GM21423 (cell line): ENCODE measurements around the gene TGM3.

ENCODE experiments used
- ATAC-seq: cut with Tn5 transposase; IDR thresholded peaks from one replicate; pipeline ENCODE4 v1.9.1; 2021; ENCODE audit warnings: mild to moderate bottlenecking, moderate library complexity; ENCODE audit not compliant: unreplicated experiment

TGM3 gene

GRCh38 chr20:2283706-2284423 is 11.9 kb upstream of the TGM3 start:
- ATAC-seq = no peak

GRCh38 chr20:2285193-2285592 is 10.6 kb upstream of the TGM3 start:
- ATAC-seq = no peak

DNA sequence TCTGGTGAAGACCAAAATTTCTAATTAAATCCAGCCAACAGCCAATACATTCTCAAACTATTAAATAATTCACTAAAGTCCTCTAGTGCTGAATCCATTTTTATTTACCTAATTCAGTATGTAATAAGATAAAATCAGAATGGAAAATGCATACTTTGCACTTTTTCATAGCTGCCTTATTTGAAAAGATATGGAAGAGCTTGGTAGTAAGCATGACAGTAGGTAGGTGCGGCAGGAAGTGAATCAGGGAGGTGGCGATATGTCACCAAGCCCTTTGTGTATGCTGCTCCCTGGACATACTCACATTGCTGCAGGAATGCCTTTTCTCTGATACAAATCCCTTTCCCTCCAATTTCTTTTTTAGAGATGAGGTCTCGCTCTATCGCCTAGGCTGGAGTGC is 10.2 kb upstream of the TGM3 start:
- no peak for ATAC-seq

DNA sequence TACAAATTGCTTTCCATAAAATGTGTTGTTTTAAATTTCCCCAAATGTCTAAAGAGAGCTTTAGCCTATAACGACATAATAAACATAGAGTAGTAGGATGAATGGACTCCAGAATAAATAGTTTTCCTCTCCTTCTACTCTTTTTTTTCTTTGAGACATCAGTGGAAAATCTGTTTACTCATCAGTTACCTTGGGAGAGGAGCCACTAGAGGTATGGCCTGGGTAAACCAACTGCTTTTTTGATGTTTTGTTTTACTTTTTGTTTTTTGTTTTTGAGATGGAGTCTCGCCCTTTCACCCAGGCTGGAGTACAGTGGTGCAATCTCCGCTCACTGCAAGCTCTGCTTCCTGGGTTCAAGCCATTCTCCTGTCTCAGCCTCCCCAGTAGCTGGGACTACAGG is 8.3 kb upstream of the TGM3 start:
- ATAC-seq = no peak

- no peak for ATAC-seq
Observed at GRCh38 chr20:2289475-2289874, 6.3 kb upstream of the TGM3 start.

GRCh38 chr20:2290486-2290885 is 5.3 kb upstream of the TGM3 start:
- ATAC-seq = no peak

DNA sequence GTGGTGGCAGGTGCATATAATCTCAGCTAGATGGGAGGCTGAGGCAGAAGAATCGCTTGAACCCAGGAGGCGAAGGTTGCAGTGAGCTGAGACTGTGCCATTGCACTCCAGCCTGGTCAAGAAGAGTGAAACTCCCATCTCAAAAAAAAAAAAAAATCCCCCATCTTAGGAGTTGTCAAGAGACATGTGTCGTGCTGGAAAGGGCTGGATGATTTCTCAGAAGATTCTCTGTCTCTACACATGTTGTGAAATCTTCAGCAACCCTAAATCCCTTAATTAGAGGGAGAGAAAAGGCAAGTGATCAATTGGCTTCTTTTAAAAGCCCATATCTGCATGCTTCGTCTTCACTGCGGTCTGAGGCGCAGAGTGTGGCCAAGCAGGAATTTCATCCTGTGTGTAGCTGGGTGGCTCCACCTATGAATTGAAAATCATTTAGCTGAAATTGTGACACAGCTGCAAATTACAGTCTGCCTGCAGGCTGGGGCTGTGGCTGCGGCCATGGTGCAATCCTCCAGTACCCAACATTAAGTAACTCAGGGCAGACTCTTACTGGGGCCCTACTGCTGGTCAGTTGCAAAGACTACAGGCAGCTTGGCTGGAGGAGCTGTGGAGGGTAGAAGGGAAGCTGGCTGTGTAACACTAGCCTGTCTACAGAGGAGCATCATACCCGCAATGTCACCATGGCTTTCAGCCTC is 3.2 kb upstream of the TGM3 start:
- no peak for ATAC-seq

GRCh38 chr20:2293486-2293885 is 2.3 kb upstream of the TGM3 start:
- ATAC-seq = no peak

GRCh38 chr20:2293971-2294370 is 1.8 kb upstream of the TGM3 start:
- no peak for ATAC-seq

GRCh38 chr20:2295286-2295685 is 515 bp upstream of the TGM3 start:
- no peak for ATAC-seq

DNA sequence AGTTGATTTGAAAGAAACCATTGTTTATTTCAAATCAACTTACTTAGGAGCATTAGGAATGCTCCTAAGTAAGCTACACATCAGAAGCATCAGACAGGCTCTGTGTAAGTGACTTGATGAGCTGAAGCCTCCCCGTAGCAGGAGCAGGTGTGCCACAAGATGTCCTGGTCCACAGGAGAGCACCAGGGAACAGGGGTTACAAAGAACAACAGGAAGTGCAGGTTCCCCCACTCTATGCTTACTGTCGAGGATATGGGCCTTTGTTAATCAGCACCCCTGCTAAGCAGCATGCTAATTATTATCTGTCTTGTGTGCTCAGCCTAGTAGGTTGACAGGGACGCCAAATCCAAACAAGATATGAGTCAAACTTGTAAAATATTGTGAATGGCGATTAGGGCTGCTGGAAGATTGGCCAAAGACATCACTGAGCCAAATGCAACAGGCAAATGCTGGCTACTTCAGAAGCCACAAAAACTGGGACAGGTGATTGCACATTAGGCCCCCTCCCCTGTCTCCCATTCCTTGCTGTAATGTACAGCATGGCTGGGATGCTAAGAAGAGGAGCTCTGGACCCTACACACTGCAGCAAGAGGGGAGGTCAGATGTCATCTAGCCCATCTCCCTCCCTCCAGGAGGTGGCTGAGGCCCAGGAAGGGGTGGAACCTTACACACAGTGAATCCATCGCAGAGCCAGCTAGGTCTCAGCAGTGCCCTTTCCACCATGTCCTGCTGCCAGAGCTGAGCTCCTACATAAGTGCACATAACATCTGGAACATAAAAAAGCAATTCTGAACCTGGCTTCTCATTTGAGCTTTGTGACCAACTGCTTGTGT is 939 bp downstream of the TGM3 start:
- no peak for ATAC-seq

DNA sequence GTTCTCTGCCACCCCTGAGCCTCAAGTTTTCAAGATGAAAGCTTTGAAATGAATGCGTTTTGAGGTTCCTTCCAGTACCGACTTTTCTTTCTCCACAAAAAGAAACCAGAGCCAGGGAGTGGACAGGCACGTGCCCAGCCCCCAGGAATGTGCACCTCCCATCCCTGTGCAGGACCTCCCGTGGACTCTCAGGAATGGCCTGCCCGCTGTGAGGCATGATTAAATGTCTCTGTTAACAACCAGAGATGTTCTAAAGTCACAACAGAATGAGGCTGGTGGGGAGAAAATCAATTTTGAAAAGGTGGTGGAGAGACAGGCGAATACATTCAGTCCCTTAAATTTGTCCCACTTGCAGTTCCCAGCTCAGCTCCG is 1.5 kb downstream of the TGM3 start:
- ATAC-seq = no peak

DNA sequence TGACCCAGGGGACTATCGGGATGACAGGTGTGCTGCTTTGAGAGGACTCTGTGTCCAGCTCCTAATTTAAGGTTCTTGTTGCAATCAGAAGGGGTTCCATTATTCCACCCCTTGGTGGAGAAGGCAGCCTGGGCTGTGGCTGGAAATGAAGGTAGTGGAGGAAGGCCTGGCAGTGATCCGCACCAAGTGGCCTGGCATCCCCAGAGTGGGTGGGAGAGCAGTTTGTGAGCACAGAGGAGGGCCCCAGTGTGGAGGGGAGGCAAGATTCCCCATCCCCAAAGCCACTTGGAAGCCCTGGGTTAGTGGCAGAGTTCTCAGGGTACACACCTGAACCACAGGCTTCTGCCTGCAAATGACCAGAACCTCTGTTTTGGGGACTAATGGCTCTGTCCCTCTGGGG is 2.3 kb downstream of the TGM3 start:
- ATAC-seq = no peak

GRCh38 chr20:2298701-2299100 is 2.9 kb downstream of the TGM3 start:
- ATAC-seq = no peak

DNA sequence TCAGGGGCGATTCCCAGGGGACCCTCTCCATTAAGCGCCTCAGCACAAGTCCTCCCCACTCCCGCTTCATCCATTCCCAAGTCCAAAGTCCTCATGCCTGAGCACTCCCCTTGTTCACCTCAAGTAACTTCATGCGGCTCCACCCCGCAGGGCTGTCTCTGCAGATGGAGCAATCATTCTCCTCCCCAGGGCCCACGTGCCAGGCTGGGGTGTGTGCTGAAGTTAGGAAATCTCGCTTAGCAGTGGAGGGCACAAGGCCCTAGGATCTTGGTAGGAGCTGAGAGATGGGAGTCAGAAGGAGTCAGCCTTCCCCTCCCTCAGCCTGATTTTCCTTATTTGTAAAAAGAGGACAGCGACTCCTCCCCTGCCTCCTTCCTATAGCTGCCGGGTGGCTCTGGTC is 3.5 kb downstream of the TGM3 start:
- no peak for ATAC-seq

DNA sequence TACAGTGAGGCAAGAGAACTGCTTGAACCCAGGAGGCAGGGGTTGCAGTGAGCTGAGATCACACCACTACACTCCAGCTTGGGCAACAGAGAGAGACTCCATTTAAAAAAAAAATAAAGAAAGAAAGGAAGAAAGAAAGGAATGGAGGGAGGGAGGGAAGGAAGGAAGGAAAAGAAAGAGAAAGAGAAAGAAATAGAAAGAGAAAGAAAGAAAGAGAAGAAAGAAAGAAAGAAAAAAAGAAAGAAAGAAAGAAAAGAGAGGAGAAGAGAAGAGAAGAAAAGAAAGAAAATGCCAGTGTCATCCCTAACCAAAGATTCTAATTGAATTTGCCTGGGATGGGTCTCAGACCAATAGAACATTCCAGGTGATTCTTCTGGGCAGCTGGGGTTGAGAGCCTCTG is 4.2 kb downstream of the TGM3 start:
- ATAC-seq = no peak

- ATAC-seq = no peak
Observed at GRCh38 chr20:2300420-2300819, 4.6 kb downstream of the TGM3 start.

DNA sequence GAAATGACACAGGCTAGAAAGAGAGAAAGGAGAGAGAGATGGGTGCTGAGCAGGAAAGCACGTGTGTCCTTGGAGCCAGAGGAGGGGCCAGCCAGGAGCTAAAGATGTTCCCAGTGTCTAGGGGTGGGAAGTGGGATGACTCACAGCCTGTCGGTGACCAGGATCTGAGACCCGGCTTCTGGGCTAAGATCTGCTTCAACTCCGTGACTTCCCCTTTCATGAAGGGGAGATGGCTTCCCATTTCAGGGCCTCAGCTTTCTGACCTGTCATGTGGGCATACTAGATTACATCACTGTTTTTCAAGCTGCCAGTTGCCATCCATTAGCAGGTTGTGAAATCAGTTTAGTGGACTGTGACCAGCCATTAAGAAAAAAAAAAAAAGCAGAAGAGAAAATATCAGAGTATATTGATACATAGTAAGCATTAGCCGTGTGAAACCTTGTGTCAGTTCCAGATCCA is 5.4 kb downstream of the TGM3 start:
- ATAC-seq = no peak

DNA sequence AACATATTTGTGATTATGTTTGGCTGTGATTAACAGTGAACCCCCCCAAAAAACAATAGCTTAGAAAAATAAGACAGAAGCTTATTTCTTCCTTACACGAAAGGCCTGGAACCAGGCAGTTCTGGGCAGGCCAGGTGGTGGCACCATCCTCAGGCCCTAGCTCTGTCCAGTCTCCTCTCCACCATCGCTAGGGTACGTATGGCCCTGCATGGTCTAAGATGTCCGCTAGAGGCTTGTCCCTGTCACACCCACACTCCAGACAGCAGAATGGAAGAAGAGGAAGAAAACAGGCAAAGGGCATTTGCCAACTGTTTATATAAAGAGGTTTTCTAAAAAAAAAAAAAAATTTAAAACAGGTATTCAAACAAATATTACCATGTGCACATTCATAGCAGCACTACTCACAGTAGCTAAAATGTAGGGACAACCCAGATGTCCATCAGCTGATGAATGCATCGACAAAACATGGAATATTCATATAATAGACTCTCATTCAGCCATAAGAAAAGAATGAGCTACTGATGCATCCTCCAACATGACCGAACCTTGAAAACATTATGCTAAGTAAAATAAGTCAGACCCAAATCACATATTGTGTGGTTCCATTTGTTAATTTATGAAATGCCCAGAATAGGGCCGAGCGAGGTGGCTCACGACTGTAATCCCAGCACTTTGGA is 6.7 kb downstream of the TGM3 start:
- ATAC-seq = no peak

- ATAC-seq = no peak
Observed at GRCh38 chr20:2303673-2304072, 7.9 kb downstream of the TGM3 start.

GRCh38 chr20:2304180-2304579 is 8.4 kb downstream of the TGM3 start:
- ATAC-seq = no peak
